ENCODE results near the gene ROR1. TPM values are rescaled to one million over a fixed set of nuclear protein-coding genes. Genes with fewer than 3 reads are reported as not detected.

Gene ROR1
- total and polyA plus RNA-seq, 2 of the 4 experiments (the other 2 are of a cell fraction), result 4.4 to 10.0 TPM

- dilution Hi-C loops (cut with HindIII; ENCODE audit: low sequenced_read_pairs, unreplicated experiment) (no loop called here), intact Hi-C loops (cut with micrococcal nuclease) (no loop called here), in situ Hi-C loops (cut with MboI; ENCODE audit: low sequenced_read_pairs) (no loop called here)
- ATAC-seq (ENCODE audit: low read depth) (no peak), DNase-seq (no peak)
- H3K4me3 ChIP-seq (ENCODE audit: insufficient read depth, low read depth, low read length), result no peak overlapping the region
- ChIA-PET POLR2A (ENCODE audit: unreplicated experiment) (no interaction called here), CTCF (interaction anchor here (0.6 kb wide), 1 partner anchor 252 kb away, joined by 5 read pairs; no protein-coding TSS in a partner anchor)
- no peak overlapping the region for H3K4me2 ChIP-seq (ENCODE audit: low read depth, low read length)
- no peaks in the 10 kb centered on the region; a peak in 1 of 4 replicates for H3K79me1 ChIP-seq (ENCODE audit: low read depth in 1 of 2, low read length in 2 of 2)
- no peak overlapping the region for H2AK9ac ChIP-seq (replicated peaks; ENCODE audit: low read depth, low read length, poor library complexity)
- no peak overlapping the region for H3K9ac ChIP-seq (ENCODE audit: low read depth, low read length)
- WGBS, 2 experiments (ENCODE audit: extremely low coverage in 2 of 2, insufficient read length in 1 of 2), result no CpG with 5 or more reads among the region's 3 CpGs
- H3K4ac ChIP-seq (ENCODE audit: low read depth, low read length), result no peak overlapping the region
- H2BK15ac ChIP-seq (ENCODE audit: low read depth, low read length), result no peak overlapping the region
- H2BK20ac ChIP-seq (ENCODE audit: low read depth, low read length), result no peak overlapping the region
- no peak overlapping the region for H3K56ac ChIP-seq (ENCODE audit: extremely low read depth, insufficient read depth, low read length)
- no peaks in the 10 kb centered on the region; the same call in 1 of the 2 replicates for H3K27me3 ChIP-seq (ENCODE audit: control insufficient read depth, insufficient read depth, low read length)
- no peak overlapping the region for H4K8ac ChIP-seq (ENCODE audit: low read depth in 2 of 2, low read length in 2 of 2)
- H3K23ac ChIP-seq (ENCODE audit: low read depth, low read length), result no peak overlapping the region
- no peak overlapping the region for H4K5ac ChIP-seq (ENCODE audit: low read depth, low read length)
- no peaks in the 10 kb centered on the region for H4K20me1 ChIP-seq (ENCODE audit: insufficient read depth, low read length)
- no peak overlapping the region for H3K18ac ChIP-seq (ENCODE audit: low read depth, low read length)
- no peak overlapping the region for H2AK5ac ChIP-seq (ENCODE audit: low read depth, low read length)
- H3K36me3 ChIP-seq (ENCODE audit: control insufficient read depth, insufficient read depth, low read length), result no peaks in the 10 kb centered on the region
- no peaks in the 10 kb centered on the region; the same call in 1 of the 2 replicates for H3K4me1 ChIP-seq (ENCODE audit: control insufficient read depth, insufficient read depth, low read length)
- peaks cover 3% of the 10 kb centered on the region; the same call in 1 of the 2 replicates for H3K9me1 ChIP-seq (ENCODE audit: insufficient read depth, low read length)
- no peak overlapping the region for H2BK120ac ChIP-seq (ENCODE audit: low read depth, low read length)
- H2AFZ ChIP-seq (replicated peaks; ENCODE audit: low read length, poor library complexity), result no peak overlapping the region
- no peak overlapping the region for H3K14ac ChIP-seq (replicated peaks; ENCODE audit: low read depth, low read length)
- no peak overlapping the region for H2BK5ac ChIP-seq (ENCODE audit: low read depth, low read length, poor library complexity, severe bottlenecking)
- no peak overlapping the region for H3K27ac ChIP-seq (ENCODE audit: insufficient read depth, low read length)
- H3K9me3 ChIP-seq (ENCODE audit: control insufficient read depth, insufficient read depth, low read length), result no peaks in the 10 kb centered on the region
- H4K91ac ChIP-seq (ENCODE audit: insufficient read depth, low read depth, low read length), result no peak overlapping the region
- no TSS peak for BruUV-seq (replicated peaks)
- no peak for TF ChIP-seq NFE2L2 (IDR thresholded peaks at IDR 0.05; ENCODE audit: low read depth, low read length)
- no peak for TF ChIP-seq BHLHE40 (IDR thresholded peaks at IDR 0.05; ENCODE audit: low read depth, low read length)
- TF ChIP-seq RCOR1 (IDR thresholded peaks at IDR 0.05; ENCODE audit: insufficient replicate concordance, low read length), result no peak
- TF ChIP-seq ELK1 (IDR thresholded peaks at IDR 0.05; ENCODE audit: borderline replicate concordance, low read depth, low read length), result no peak
- TF ChIP-seq, protein P1, sequence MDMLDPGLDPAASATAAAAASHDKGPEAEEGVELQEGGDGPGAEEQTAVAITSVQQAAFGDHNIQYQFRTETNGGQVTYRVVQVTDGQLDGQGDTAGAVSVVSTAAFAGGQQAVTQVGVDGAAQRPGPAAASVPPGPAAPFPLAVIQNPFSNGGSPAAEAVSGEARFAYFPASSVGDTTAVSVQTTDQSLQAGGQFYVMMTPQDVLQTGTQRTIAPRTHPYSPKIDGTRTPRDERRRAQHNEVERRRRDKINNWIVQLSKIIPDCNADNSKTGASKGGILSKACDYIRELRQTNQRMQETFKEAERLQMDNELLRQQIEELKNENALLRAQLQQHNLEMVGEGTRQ (IDR thresholded peaks at IDR 0.05; ENCODE audit: low read depth, low read length), result no peak
- TF ChIP-seq SMC3 (IDR thresholded peaks at IDR 0.05; ENCODE audit: low read depth, low read length), result no peak
- TF ChIP-seq CHD1 (IDR thresholded peaks at IDR 0.05; ENCODE audit: low read depth, low read length), result no peak
- no peak for TF ChIP-seq CTCF (conservative IDR thresholded peaks at IDR 0.05; ENCODE audit: low read depth, low read length)
- no peak for TF ChIP-seq FOS (IDR thresholded peaks at IDR 0.05; ENCODE audit: low read depth, low read length)
- no peak for TF ChIP-seq MXI1 (IDR thresholded peaks at IDR 0.05; ENCODE audit: borderline replicate concordance, low read depth, low read length)
- no peak for TF ChIP-seq MAFK (IDR thresholded peaks at IDR 0.05; ENCODE audit: low read depth, low read length)
- no peak for TF ChIP-seq CEBPB (IDR thresholded peaks at IDR 0.05; ENCODE audit: low read depth, low read length)
- no peak for TF ChIP-seq MAZ (IDR thresholded peaks at IDR 0.05; ENCODE audit: borderline replicate concordance, low read depth, low read length)
- TF ChIP-seq RAD21 (IDR thresholded peaks at IDR 0.05; ENCODE audit: low read length), result no peak
- no peak for TF ChIP-seq POLR2A (IDR thresholded peaks at IDR 0.05; ENCODE audit: low read depth, low read length)
- TF ChIP-seq RFX5 (IDR thresholded peaks at IDR 0.05; ENCODE audit: low read depth, low read length), result no peak
These were observed 169.6 kb downstream of the ROR1 start for GRCh38 chr1:63943393-63943792.
